ENCODE measurements around the gene ISCU.

DNA sequence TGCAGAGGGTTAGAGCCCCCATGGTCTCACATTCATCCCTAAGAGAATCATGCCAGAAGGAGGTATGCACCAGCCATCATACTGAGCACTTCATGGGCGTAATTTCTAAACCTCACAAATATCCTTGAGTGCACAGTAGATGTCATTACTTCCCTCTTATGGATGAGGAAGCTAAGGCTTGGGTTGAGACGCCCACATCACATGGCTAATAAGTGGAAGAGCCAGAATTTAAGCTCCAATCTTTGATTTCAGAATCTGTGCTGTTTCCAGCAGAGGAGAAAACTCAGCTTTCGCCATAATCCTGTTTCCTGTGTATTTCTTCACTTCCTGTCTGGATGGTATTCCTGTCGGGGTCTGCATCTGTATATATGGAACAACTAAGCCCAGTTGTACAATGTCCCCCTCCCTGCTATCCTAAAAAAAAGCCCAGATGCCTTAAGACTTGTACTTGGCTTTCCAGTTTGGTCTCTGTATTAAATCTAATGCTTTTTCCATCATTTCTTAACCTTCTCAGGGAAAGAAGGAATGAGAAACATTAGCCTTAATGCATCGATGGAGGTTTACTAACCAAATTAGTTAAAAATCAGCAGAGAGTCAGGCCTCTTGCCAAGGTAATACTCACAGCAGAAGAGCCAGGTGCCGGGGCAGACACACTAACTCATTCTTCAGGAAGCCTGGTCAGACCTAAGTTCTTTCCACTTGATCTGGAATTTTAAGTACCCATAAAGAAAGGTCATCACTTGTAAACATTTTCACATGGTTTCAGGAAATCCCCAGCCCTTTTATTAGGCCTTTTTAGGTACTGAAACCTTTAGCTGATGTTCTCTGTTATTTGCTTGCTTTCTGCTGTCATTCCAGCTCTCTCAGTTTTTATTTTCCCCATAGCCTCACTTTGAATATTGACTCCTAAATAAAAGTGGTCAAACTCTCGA, 5.3 kb downstream of the ISCU start:
- TF ChIP-seq EZH2 (IDR thresholded peaks at IDR 0.05) (no peak), POLR2AphosphoS5 (IDR thresholded peaks at IDR 0.05; ENCODE audit: borderline replicate concordance, low read depth, low read length) (no peak), FOXP2 (optimal IDR thresholded peaks at IDR 0.05; ENCODE audit: control extremely low read depth, extremely low read length, insufficient read depth) (no peak)

Measured in SK-N-MC (cell line).